ENCODE measurements around the gene SOWAHC.
A peak's percentile ranks its signal among the peaks of the same experiment; 100 is the strongest.
"Not testable (repeated sequence)": the region's sequence is repeated elsewhere in the genome, so short reads cannot be mapped to it uniquely, and the experiment has no call there.

The SOWAHC gene

DNA sequence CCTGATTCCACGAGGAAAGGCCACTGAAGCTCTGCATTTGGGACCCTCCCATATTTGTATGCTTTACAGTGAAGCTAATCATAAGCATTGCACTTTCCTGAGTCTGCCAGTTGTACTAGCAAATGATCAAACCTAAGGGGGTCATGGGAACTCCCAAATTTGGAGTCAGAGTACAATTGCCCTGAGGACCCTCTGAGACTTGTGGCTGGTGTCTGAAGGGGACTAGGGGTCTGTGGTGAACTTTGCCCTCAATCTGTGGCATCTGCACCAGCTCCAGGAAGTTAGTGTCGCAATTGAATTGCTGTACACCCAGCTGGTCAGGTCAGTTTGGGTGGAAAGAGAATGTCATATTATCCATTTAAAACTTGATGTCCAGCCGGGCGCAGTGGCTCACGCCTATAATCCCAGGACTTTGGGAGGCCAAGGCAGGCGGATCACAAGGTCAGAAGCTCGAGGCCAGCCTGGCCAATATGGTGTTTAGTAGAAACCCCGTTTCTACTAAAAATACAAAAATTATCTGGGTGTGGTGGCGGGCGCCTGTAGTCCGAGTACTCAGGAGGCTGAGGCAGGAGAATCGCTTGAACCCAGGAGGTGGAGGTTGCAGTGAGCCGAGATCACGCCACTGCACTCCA is 18.1 kb downstream of the SOWAHC start:
- H3K4me1 Mint-ChIP-seq: no peaks in the 10 kb centered on the region
- no peak overlapping the region for H3K4me3 Mint-ChIP-seq
- no peaks in the 10 kb centered on the region for H3K36me3 Mint-ChIP-seq
- no peaks in the 10 kb centered on the region for H3K9me3 Mint-ChIP-seq
- H3K27ac Mint-ChIP-seq: no peak overlapping the region
- ATAC-seq (no peak), DNase-seq (ENCODE audit: low spot score in 2 of 2) (no peak)

DNA sequence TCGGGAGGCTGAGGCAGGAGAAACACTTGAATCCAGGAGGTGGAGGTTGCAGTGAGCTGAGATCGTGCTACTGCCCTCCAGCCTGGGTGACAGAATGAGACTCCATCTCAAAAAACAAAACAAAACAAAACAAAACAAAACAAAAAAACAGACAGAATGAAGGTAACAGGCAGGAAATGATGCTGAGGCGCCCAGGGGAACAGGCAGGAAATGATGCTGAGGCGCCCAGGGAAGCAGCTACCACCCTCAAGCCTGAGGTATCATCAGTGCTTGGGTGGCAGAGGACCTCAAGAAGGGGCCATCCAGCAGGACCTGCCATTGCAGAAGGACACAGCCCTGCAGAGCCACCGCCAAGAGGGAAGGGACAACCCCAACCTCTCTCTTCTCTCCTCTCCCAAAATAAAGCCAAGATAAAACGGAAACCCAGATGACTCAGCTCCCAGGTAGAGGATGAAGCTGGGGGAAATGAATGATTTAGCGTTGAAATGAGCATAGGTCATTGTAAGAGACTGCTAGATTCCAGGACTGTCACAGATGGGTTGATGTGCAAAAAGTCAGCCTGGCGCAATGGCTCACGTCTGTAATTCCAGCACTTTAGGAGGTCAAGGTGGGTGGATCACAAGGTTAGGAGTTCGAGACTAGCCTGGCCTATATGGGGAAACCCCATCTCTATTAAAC is 19.3 kb downstream of the SOWAHC start:
- H3K4me3 Mint-ChIP-seq: no peak overlapping the region
- H3K9me3 Mint-ChIP-seq: no peaks in the 10 kb centered on the region
- no peaks in the 10 kb centered on the region for H3K36me3 Mint-ChIP-seq
- DNase-seq (ENCODE audit: low spot score in 2 of 2): no peak
- no peak for ATAC-seq
- peaks cover 6% of the 10 kb centered on the region for H3K4me1 Mint-ChIP-seq
- no peak overlapping the region for H3K27ac Mint-ChIP-seq

GRCh38 chr2:109635426-109636304 is 21.5 kb downstream of the SOWAHC start:
- Mint-ChIP-seq H3K9me3 (no peaks in the 10 kb centered on the region), H3K4me3 (no peak overlapping the region), H3K36me3 (no peaks in the 10 kb centered on the region), H3K27ac (no peak overlapping the region), H3K4me1 (peaks cover 6% of the 10 kb centered on the region)
- no peak for ATAC-seq
- DNase-seq (ENCODE audit: low spot score in 2 of 2): no peak

- Mint-ChIP-seq H3K27ac (no peak overlapping the region), H3K4me1 (peaks cover 6% of the 10 kb centered on the region), H3K9me3 (no peaks in the 10 kb centered on the region), H3K4me3 (no peak overlapping the region), H3K36me3 (no peaks in the 10 kb centered on the region)
- ATAC-seq: no peak
- no peak for DNase-seq (ENCODE audit: low spot score in 2 of 2)
Observed at GRCh38 chr2:109636317-109636716, 22.2 kb downstream of the SOWAHC start.

DNA sequence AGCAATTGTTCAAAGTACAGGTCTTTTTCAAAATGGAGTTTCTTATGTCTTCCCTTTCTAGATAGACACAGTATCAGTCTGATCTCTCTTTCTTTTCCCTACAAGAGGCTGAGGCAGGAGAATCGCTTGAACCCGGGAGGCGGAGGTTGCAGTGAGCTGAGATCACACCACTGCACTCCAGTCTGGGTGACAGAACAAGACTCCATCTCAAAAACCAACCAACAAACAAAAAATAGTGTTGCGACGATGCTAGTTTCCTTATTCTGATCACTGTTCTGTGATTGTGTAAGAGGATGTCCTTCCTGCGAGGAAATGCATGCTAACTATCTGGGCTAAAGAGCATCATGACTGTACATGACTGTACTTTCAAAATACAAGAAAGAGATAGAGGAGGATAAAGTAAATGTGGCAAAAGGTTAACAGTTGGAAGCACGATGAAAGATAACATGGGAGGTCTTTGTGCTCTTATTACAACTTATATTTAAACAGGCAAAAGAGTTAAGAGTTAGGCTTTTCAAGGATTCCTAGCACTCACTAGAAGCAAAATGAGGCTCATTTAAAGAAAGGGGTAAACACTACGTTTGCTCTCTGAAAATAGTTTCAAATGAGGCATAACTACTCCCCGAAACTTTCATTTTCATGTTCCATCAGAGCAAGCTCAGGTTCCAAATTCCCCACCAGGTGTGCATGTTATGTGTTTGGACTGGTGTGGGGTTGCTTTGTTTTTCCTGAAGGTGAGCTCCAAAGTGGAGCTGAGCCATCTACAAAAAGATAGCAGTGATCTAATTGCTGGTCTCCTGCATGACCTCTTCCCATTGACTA is 23.8 kb downstream of the SOWAHC start:
- peak; percentile 46 for ATAC-seq
- DNase-seq (ENCODE audit: low spot score in 2 of 2): no peak
- Mint-ChIP-seq H3K9me3 (no peaks in the 10 kb centered on the region), H3K4me3 (no peak overlapping the region), H3K36me3 (no peaks in the 10 kb centered on the region), H3K4me1 (peaks cover 6% of the 10 kb centered on the region), H3K27ac (no peak overlapping the region)

- Mint-ChIP-seq H3K4me3 (no peak overlapping the region), H3K27ac (no peak overlapping the region), H3K9me3 (no peaks in the 10 kb centered on the region), H3K36me3 (no peaks in the 10 kb centered on the region), H3K4me1 (peaks cover 6% of the 10 kb centered on the region)
- DNase-seq (ENCODE audit: low spot score in 2 of 2) (no peak), ATAC-seq (no peak)
Observed at GRCh38 chr2:109638795-109639194, 24.6 kb downstream of the SOWAHC start.

DNA sequence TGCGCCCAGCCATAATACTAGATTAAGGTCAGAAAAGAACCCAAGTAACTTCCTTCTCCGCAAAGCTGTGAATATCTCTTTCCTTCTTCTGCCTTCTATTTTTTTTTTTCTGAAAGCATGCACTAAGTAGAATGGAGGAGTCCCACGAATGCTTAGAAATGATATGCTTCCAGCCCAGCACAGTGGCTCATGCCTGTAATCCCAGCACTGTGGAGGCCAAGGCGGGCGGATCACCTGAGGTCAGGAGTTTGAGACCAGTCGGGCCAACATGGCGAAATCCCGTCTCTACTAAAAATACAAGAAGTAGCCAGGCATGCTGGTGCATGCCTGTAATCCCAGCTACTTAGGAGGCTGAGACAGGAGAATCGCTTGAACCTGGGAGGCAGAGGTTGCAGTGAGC is 25.8 kb downstream of the SOWAHC start:
- not testable (repeated sequence) for H3K4me1 Mint-ChIP-seq; H3K27ac Mint-ChIP-seq; DNase-seq (ENCODE audit: low spot score in 2 of 2); ATAC-seq; H3K36me3 Mint-ChIP-seq; H3K9me3 Mint-ChIP-seq; H3K4me3 Mint-ChIP-seq

- no peak overlapping the region for H3K27ac Mint-ChIP-seq
- no peak for DNase-seq (ENCODE audit: low spot score in 2 of 2)
- no peaks in the 10 kb centered on the region for H3K4me1 Mint-ChIP-seq
- H3K4me3 Mint-ChIP-seq: no peak overlapping the region
- no peaks in the 10 kb centered on the region for H3K36me3 Mint-ChIP-seq
- ATAC-seq: no peak
- H3K9me3 Mint-ChIP-seq: no peaks in the 10 kb centered on the region
Observed at GRCh38 chr2:109644571-109645275, 30.6 kb downstream of the SOWAHC start.

DNA sequence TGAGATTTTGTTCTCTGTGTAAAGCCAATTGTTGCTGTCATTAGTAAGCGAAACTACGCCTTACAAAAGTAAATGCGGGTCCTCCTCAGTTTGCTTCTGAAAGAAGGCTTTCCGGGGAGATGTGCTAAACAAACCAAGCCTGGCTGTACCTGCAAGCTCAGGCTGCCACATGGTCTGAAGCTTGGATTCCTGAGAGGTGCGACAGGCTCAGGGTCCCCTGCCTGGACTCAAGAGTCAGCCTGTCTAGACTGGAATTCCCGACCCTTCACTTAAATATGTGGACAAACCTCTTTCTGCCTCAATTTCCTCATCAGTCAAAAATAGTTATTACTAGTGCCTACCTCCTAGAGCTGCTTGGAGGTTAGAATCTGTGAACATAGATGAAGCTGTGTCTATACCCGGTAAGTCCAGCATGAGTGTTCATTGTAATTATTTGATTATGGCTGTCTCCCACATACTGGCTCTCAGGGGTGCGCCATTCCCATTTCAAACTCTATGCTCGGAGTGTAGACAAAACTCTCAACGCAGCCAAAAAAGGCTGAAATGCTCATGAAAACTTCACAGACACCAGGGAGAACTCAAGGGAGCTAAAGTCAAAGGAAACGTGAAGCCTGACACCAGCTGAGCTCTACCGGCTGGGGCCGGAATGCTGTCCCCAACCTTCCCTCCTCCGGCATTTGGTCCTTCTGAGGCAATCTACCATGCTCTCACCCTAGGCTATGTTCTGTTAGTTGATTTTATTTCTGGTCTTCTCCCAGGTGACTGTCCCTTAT is 31.4 kb downstream of the SOWAHC start:
- H3K27ac Mint-ChIP-seq: no peak overlapping the region
- DNase-seq (ENCODE audit: low spot score in 2 of 2): no peak
- no peaks in the 10 kb centered on the region for H3K4me1 Mint-ChIP-seq
- H3K36me3 Mint-ChIP-seq: no peaks in the 10 kb centered on the region
- ATAC-seq: no peak
- H3K9me3 Mint-ChIP-seq: no peaks in the 10 kb centered on the region
- H3K4me3 Mint-ChIP-seq: no peak overlapping the region

- no peak overlapping the region for H3K27ac Mint-ChIP-seq
Observed at GRCh38 chr2:109646961-109647360, 32.8 kb downstream of the SOWAHC start.

DNA sequence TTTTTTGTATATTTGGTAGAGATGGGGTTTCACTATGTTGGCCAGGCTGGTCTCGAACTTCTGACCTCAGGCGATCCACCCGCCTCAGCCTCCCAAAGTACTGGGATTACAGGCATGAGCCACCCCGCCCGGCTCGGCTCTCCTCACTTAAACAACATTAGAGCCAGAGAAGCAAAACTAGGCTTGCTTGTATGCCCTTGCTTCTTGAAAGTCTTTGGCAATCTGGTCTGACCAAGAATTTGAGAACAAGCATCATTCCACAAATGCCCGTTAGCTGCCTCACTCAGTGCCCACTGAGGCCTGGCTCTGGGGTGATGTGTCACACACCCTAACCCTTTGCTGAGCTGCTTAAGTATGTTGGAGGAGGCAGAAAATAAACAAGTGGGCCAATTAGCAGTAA is 33.5 kb downstream of the SOWAHC start:
- Mint-ChIP-seq H3K4me3 (no peak overlapping the region), H3K9me3 (no peaks in the 10 kb centered on the region), H3K36me3 (no peaks in the 10 kb centered on the region), H3K27ac (no peak overlapping the region), H3K4me1 (no peaks in the 10 kb centered on the region)
- ATAC-seq: no peak
- DNase-seq (ENCODE audit: low spot score in 2 of 2): no peak

More at GRCh38 chr2:109646961-109647360, 32.8 kb downstream of the SOWAHC start:
- Mint-ChIP-seq H3K4me1 (no peaks in the 10 kb centered on the region), H3K36me3 (no peaks in the 10 kb centered on the region), H3K4me3 (no peak overlapping the region), H3K9me3 (no peaks in the 10 kb centered on the region)
- DNase-seq (ENCODE audit: low spot score in 2 of 2): no peak
- ATAC-seq: no peak

- Mint-ChIP-seq H3K4me3 (no peak overlapping the region), H3K36me3 (no peaks in the 10 kb centered on the region), H3K9me3 (no peaks in the 10 kb centered on the region), H3K4me1 (no peaks in the 10 kb centered on the region), H3K27ac (no peak overlapping the region)
- ATAC-seq: no peak
- DNase-seq (ENCODE audit: low spot score in 2 of 2): no peak
Observed at GRCh38 chr2:109648041-109648527, 33.9 kb downstream of the SOWAHC start.

DNA sequence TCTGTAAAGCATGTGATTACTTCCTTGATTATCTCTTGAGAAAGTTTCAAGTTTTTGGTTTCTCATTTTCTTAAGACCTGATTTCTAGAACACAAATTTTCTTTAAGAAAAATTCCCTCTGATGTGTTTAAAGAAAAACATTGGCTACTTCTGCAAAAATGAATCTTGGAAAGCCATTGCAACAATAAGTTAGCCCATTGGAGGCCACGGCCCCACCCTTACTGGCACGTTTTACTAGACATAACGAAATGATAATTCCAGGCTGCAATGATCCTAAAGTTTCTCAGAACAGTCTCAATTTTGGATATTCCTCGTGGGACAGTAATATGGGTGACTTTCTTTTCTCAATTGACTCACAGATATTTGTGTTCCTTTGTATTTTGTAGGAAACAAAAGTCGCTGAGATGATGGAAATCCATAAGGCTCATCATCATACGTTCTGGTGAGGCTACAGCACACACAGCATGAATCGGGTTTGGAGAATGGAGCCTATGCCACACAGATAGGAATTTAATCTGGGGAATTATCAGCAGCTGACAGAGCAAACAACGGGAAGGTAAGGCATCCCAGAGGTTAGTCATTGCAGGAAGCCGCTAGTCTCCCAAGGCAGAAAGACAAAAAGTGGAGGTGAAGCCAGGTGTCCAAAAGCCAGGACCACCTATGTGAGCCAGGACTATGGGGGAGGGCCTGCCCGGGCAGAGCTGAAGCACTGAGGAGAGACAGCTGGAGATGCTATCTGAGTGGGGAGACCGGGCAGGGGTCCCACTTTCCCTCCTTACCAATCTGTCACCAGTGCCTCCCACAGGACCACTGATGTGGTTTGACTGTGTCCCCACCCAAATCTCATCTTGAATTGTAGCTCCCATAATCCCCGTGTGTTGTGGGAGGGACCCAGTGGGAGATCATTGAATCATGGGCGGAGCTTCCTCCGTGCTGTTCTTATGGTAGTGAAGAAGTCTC is 35.9 kb downstream of the SOWAHC start:
- no peaks in the 10 kb centered on the region for H3K9me3 Mint-ChIP-seq
- ATAC-seq (no peak), DNase-seq (ENCODE audit: low spot score in 2 of 2) (no peak)
- no peaks in the 10 kb centered on the region for H3K36me3 Mint-ChIP-seq
- H3K4me1 Mint-ChIP-seq: no peaks in the 10 kb centered on the region
- H3K4me3 Mint-ChIP-seq: no peak overlapping the region
- no peak overlapping the region for H3K27ac Mint-ChIP-seq
